HCT116 (cell line): Measurements from ENCODE around the gene EML4. TPM values are rescaled to one million over a fixed set of nuclear protein-coding genes. Genes with fewer than 3 reads are reported as not detected.

Experiments used
- ATAC-seq: fragments of 200-7000 bp; cut with Tn5 transposase; 2 replicates; pipeline ENCODE4 v1.9.1; 2020; ENCODE audit warnings: mild to moderate bottlenecking, moderate library complexity
- BruUV-seq: library from RNA; stranded (reverse); fragments of 400-500 nt; replicated peaks from 2 replicates; lab custom pipeline; 2021; lab: Mats Ljungman, UMichigan
- CTCF ChIA-PET: fragments of 300-600 bp; sonication (Branson Sonifier 250); formaldehyde crosslinking; loops from one replicate; lab custom pipeline; 2021; ENCODE audit warnings: antibody characterized with exemption; lab: Charles Lee
- POLR2A ChIA-PET: fragments of 300-600, 350-600 bp; sonication (Branson Sonifier 250); formaldehyde crosslinking; loops from one replicate; lab custom pipeline; 2021; ENCODE audit warnings: antibody characterized with exemption; lab: Charles Lee
- RAD21 ChIA-PET, 2 experiments: fragments of 300-600 bp; sonication (Branson Sonifier 250); formaldehyde crosslinking; loops; one replicate each; lab custom pipeline; 2023; ENCODE audit warnings: low total read pairs in 2 of 2; ENCODE audit not compliant: uncharacterized antibody in 2 of 2, unreplicated experiment in 2 of 2, low non-redundant PET in 1 of 2; lab: Charles Lee
- DNase-seq: peaks from one replicate; pipeline ENCODE4 v3.0.0-alpha.2; 2010; ENCODE audit warnings: low read depth, low spot score
- H2AFZ ChIP-seq: fragments of 200-600 bp; shearing (Covaris generic), sonication (generic); 2 replicates; pipeline ENCODE4 v1.6.1; 2017; ENCODE audit warnings: low read depth, mixed run types, mixed read lengths, antibody characterized with exemption, low read length; ENCODE audit not compliant: poor library complexity, severe bottlenecking
- H3K27ac ChIP-seq: 2 replicates; pipeline ENCODE4 v1.5.1; 2012; ENCODE audit warnings: low read depth, low read length
- H3K27me3 ChIP-seq: fragments of 200-600 bp; sonication (generic); 2 replicates; pipeline ENCODE4 v1.6.1; 2016; ENCODE audit warnings: mixed run types, low read length, mixed read lengths; ENCODE audit not compliant: insufficient read depth
- H3K36me3 ChIP-seq, 2 experiments: fragments of 200-500 bp in 1 of 2; fragments of 200-600 bp in 1 of 2; sonication (Bioruptor generic) in 1 of 2; sonication (generic) in 1 of 2; 2 replicates each; pipeline versions ENCODE4 v1.5.1 to v1.6.1; 2014 to 2016; ENCODE audit warnings: low read length in 2 of 2, inconsistent platforms in 1 of 2, mixed read lengths in 1 of 2, mixed run types in 1 of 2; ENCODE audit not compliant: insufficient read depth in 2 of 2, control insufficient read depth in 1 of 2
- H3K4me1 ChIP-seq, 2 experiments: fragments of 200-600 bp in 1 of 2; sonication (generic) in 1 of 2; 2 replicates each; pipeline versions ENCODE4 v1.5.1 to v1.6.1; 2012 to 2017; ENCODE audit warnings: low read length in 2 of 2, inconsistent platforms in 1 of 2, mild to moderate bottlenecking in 1 of 2, mixed read lengths in 1 of 2, mixed run types in 1 of 2, moderate library complexity in 1 of 2; ENCODE audit not compliant: insufficient read depth in 2 of 2, control insufficient read depth in 1 of 2
- H3K4me2 ChIP-seq: fragments of 200-600 bp; sonication (generic); 2 replicates; pipeline ENCODE4 v1.6.1; 2017; ENCODE audit warnings: mixed run types, low read length, mixed read lengths
- H3K4me3 ChIP-seq, 2 experiments: fragments of 200-600 bp in 1 of 2; sonication (generic) in 1 of 2; replicated peaks in 1 of 2; 2 replicates each; pipeline ENCODE4 v1.5.1; 2011 to 2016; ENCODE audit warnings: low read length in 2 of 2, control low read depth in 1 of 2, low read depth in 1 of 2, mild to moderate bottlenecking in 1 of 2, mixed read lengths in 1 of 2, mixed run types in 1 of 2
- H3K79me2 ChIP-seq: fragments of 200-600 bp; sonication (generic); 2 replicates; pipeline ENCODE4 v1.6.1; 2017; ENCODE audit warnings: mild to moderate bottlenecking, mixed run types, low read length, moderate library complexity, mixed read lengths; ENCODE audit not compliant: insufficient read depth
- H3K9ac ChIP-seq: fragments of 200-600 bp; sonication (generic); 2 replicates; pipeline ENCODE4 v1.6.1; 2016; ENCODE audit warnings: low read length, mixed read lengths
- H3K9me2 ChIP-seq: fragments of 200-600 bp; sonication (generic), shearing (Covaris generic); 2 replicates; pipeline ENCODE4 v1.6.1; 2017; ENCODE audit warnings: mixed run types, mild to moderate bottlenecking, moderate library complexity; ENCODE audit not compliant: insufficient read depth
- H3K9me3 ChIP-seq, 2 experiments: fragments of 200-500 bp in 1 of 2; fragments of 200-600 bp in 1 of 2; sonication (Bioruptor generic) in 1 of 2; sonication (generic) in 1 of 2; 2 replicates each; pipeline ENCODE4 v1.6.1; 2014 to 2017; ENCODE audit warnings: low read length in 2 of 2, mixed read lengths in 2 of 2, inconsistent platforms in 1 of 2, low read depth in 1 of 2, mild to moderate bottlenecking in 1 of 2, mixed run types in 1 of 2, moderate library complexity in 1 of 2; ENCODE audit not compliant: control insufficient read depth in 1 of 2, insufficient read depth in 1 of 2
- H4K20me1 ChIP-seq: fragments of 200-600 bp; sonication (generic), shearing (Covaris generic); 2 replicates; pipeline ENCODE4 v1.6.1; 2017; ENCODE audit warnings: mixed run types, mild to moderate bottlenecking, moderate library complexity; ENCODE audit not compliant: insufficient read depth
- JUND ChIP-seq: IDR thresholded peaks from 2 replicates; pipeline ENCODE4 v1.6.1; 2012
- POLR2A ChIP-seq: IDR thresholded peaks from 2 replicates; pipeline ENCODE4 v1.7.0; 2011; ENCODE audit warnings: borderline replicate concordance; ENCODE audit not compliant: insufficient read depth, insufficient read length; ENCODE audit errors: extremely low read depth
- POLR2AphosphoS5 ChIP-seq: IDR thresholded peaks from 2 replicates; pipeline ENCODE4 v1.6.1; 2011; ENCODE audit warnings: mild to moderate bottlenecking, low read depth, low read length, moderate library complexity
- RAD21 ChIP-seq: IDR thresholded peaks from 2 replicates; pipeline ENCODE4 v1.6.1; 2012; ENCODE audit warnings: low read depth, mild to moderate bottlenecking
- SP1 ChIP-seq: IDR thresholded peaks from 2 replicates; pipeline ENCODE4 v1.6.1; 2012; ENCODE audit warnings: low read depth
- YY1 ChIP-seq: IDR thresholded peaks from 2 replicates; pipeline ENCODE4 v1.6.1; 2011; ENCODE audit warnings: low read length, low read depth, moderate library complexity, mild to moderate bottlenecking; ENCODE audit not compliant: insufficient replicate concordance; ENCODE audit errors: extremely low read depth
- ZFX ChIP-seq: fragments of 450-650 bp; IDR thresholded peaks from 2 replicates; pipeline ENCODE4 v1.6.1; 2017
- intact Hi-C: fragments of 100-400 bp; cut with micrococcal nuclease; formaldehyde crosslinking; loops from 2 replicates; pipeline ENCODE4 v1.10.0; 2022
- total RNA-seq: library from RNA; stranded (reverse); gene quantifications from one replicate; pipeline ENCODE4 v1.2.1, GENCODE V29; 2021; ENCODE audit not compliant: unreplicated experiment
- TF ChIP-seq, protein P1 (sequence below), 3 experiments: fragments of 200-600 bp in 1 of 3; sonication (generic) in 1 of 3; IDR thresholded peaks in 2 of 3; conservative IDR thresholded peaks in 1 of 3; 2 replicates each; pipeline ENCODE4 v1.5.1; 2012 to 2017; ENCODE audit warnings: low read depth in 2 of 3, low read length in 2 of 3, antibody characterized with exemption in 1 of 3, borderline replicate concordance in 1 of 3, control low read depth in 1 of 3, mild to moderate bottlenecking in 1 of 3, mixed read lengths in 1 of 3, mixed run types in 1 of 3, moderate library complexity in 1 of 3; ENCODE audit not compliant: insufficient read depth in 1 of 3
- TF ChIP-seq, protein P2 (sequence below): IDR thresholded peaks from 2 replicates; pipeline ENCODE4 v1.6.1; 2012; ENCODE audit warnings: low read depth
- TF ChIP-seq, protein P3 (sequence below): IDR thresholded peaks from 2 replicates; pipeline ENCODE4 v1.6.1; 2012
- TF ChIP-seq, protein P4 (sequence below): IDR thresholded peaks from 2 replicates; pipeline ENCODE4 v1.6.1; 2011; ENCODE audit warnings: mild to moderate bottlenecking, low read length, moderate library complexity; ENCODE audit not compliant: insufficient replicate concordance; ENCODE audit errors: extremely low read depth

Gene EML4
- total RNA-seq, 1 experiment from 2014 or later = 53.5 TPM

DNA sequence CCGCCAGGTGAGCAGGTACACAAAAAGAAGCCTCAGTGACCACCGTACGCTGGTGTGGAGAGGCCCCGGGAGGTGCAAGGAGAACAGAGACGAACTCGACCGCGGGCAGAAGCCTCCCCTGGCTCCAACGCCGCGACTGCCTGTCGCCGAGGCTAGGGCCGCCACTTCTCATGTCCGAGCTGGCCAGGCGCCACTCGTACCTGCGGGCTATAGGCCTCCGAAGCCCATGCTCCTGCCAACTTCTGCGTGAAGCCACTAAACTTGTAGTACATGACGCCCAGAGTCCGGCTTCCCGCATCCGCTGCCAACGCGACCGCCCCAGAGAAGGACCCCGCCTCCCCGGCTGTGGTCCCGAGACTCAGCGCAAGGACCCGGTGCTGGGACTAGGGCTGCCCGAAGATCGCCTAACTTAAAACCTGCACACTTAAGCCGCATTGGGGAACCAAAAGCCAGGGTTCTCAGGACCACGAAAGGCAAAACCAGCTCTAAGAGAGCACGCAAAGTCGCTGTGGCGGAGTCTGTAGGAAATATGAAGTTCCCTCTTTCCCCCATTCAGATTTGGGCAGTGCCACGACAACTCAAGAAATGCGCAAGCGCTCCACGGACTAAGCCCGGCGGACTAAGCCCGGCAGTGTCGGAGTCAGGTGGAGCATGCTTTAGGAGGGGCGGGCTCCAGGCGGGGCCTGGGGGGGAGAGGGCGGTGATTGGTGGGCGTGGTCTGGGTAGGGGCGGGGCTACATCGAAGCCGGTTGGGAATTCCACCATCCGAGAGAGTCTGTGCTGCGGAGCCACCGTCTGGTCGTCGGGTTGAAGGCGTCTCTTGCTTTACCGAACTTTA is 192.0 kb downstream of the EML4 start, which contains the start of gene COX7A2L:
Gene COX7A2L (minus strand): TSS at position 328 of the 838 bp plus-strand sequence. CDS start 56 bp downstream, at position 272.
- peak within 1 kb of the TSS; percentile 95 for H3K4me2 ChIP-seq
- DNase-seq (peak; percentile 92), ATAC-seq (peak; percentile 97)
- H3K4me1 ChIP-seq = peaks cover 13 to 21% of the 10 kb centered on the region in 2 experiments; a peak in 3 of 4 replicates
- peak within 1 kb of the TSS; percentile 98 for H2AFZ ChIP-seq
- H3K9ac ChIP-seq = peak within 1 kb of the TSS; percentile 94
- ChIA-PET POLR2A (no interaction called here), CTCF (interaction anchor here (1.5 kb wide), 1 partner anchor 265 kb away, joined by 3 read pairs; no protein-coding TSS in a partner anchor), RAD21 (no interaction called here)
- H3K27me3 ChIP-seq = no peaks in the 10 kb centered on the region
- H3K27ac ChIP-seq = peak within 1 kb of the TSS; percentile 93
- no peaks in the 10 kb centered on the region for H3K9me3 ChIP-seq
- intact Hi-C loops = no loop called here
- TF ChIP-seq YY1 = peak; percentile 28
- TF ChIP-seq JUND = no peak
- peak; percentile 84 for TF ChIP-seq SP1
- TF ChIP-seq ZFX = no peak; the same call in 1 of the 2 replicates
- peak; percentile 36 for TF ChIP-seq POLR2A
- TF ChIP-seq, protein P1, sequence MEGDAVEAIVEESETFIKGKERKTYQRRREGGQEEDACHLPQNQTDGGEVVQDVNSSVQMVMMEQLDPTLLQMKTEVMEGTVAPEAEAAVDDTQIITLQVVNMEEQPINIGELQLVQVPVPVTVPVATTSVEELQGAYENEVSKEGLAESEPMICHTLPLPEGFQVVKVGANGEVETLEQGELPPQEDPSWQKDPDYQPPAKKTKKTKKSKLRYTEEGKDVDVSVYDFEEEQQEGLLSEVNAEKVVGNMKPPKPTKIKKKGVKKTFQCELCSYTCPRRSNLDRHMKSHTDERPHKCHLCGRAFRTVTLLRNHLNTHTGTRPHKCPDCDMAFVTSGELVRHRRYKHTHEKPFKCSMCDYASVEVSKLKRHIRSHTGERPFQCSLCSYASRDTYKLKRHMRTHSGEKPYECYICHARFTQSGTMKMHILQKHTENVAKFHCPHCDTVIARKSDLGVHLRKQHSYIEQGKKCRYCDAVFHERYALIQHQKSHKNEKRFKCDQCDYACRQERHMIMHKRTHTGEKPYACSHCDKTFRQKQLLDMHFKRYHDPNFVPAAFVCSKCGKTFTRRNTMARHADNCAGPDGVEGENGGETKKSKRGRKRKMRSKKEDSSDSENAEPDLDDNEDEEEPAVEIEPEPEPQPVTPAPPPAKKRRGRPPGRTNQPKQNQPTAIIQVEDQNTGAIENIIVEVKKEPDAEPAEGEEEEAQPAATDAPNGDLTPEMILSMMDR (IDR thresholded peaks at IDR 0.05 in 2 of 3, conservative IDR thresholded peaks at IDR 0.05 in 1 of 3; ENCODE audit: borderline replicate concordance in 1 of 3, insufficient read depth in 1 of 3, low read depth in 2 of 3, low read length in 2 of 3) = peak in 2 of 3 experiments; percentile 12 to 15; a peak in 1 of 6 replicates
- TF ChIP-seq, protein P2, sequence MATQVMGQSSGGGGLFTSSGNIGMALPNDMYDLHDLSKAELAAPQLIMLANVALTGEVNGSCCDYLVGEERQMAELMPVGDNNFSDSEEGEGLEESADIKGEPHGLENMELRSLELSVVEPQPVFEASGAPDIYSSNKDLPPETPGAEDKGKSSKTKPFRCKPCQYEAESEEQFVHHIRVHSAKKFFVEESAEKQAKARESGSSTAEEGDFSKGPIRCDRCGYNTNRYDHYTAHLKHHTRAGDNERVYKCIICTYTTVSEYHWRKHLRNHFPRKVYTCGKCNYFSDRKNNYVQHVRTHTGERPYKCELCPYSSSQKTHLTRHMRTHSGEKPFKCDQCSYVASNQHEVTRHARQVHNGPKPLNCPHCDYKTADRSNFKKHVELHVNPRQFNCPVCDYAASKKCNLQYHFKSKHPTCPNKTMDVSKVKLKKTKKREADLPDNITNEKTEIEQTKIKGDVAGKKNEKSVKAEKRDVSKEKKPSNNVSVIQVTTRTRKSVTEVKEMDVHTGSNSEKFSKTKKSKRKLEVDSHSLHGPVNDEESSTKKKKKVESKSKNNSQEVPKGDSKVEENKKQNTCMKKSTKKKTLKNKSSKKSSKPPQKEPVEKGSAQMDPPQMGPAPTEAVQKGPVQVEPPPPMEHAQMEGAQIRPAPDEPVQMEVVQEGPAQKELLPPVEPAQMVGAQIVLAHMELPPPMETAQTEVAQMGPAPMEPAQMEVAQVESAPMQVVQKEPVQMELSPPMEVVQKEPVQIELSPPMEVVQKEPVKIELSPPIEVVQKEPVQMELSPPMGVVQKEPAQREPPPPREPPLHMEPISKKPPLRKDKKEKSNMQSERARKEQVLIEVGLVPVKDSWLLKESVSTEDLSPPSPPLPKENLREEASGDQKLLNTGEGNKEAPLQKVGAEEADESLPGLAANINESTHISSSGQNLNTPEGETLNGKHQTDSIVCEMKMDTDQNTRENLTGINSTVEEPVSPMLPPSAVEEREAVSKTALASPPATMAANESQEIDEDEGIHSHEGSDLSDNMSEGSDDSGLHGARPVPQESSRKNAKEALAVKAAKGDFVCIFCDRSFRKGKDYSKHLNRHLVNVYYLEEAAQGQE = no peak
- peak; percentile 81 for TF ChIP-seq POLR2AphosphoS5
- TF ChIP-seq, protein P3, sequence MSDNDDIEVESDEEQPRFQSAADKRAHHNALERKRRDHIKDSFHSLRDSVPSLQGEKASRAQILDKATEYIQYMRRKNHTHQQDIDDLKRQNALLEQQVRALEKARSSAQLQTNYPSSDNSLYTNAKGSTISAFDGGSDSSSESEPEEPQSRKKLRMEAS = peak; percentile 85; the same call in 1 of the 2 replicates
- TF ChIP-seq, protein P4, sequence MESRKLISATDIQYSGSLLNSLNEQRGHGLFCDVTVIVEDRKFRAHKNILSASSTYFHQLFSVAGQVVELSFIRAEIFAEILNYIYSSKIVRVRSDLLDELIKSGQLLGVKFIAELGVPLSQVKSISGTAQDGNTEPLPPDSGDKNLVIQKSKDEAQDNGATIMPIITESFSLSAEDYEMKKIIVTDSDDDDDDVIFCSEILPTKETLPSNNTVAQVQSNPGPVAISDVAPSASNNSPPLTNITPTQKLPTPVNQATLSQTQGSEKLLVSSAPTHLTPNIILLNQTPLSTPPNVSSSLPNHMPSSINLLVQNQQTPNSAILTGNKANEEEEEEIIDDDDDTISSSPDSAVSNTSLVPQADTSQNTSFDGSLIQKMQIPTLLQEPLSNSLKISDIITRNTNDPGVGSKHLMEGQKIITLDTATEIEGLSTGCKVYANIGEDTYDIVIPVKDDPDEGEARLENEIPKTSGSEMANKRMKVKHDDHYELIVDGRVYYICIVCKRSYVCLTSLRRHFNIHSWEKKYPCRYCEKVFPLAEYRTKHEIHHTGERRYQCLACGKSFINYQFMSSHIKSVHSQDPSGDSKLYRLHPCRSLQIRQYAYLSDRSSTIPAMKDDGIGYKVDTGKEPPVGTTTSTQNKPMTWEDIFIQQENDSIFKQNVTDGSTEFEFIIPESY = peak; percentile 24
- TF ChIP-seq RAD21 = peak; percentile 68
- no peaks in the 10 kb centered on the region for H3K36me3 ChIP-seq
- H4K20me1 ChIP-seq = 0 out of 2 replicates have a peak, but pooled peaks cover 8% of the 10 kb centered on the region
- H3K9me2 ChIP-seq = no peaks in the 10 kb centered on the region
- no TSS peak for BruUV-seq
- peaks cover 50% of the 10 kb centered on the region for H3K79me2 ChIP-seq
- peak within 1 kb of the TSS; percentile 96 to 99 for H3K4me3 ChIP-seq
